HCT116 (cell line): ENCODE results near the gene KCNQ4.

Experiments used
- CEBPB ChIP-seq: IDR thresholded peaks from 2 replicates; pipeline ENCODE4 v1.6.1; 2012; ENCODE audit warnings: low read depth
- CTCF ChIP-seq, 3 experiments: fragments of 200-600 bp in 1 of 3; sonication (generic) in 1 of 3; IDR thresholded peaks in 2 of 3; conservative IDR thresholded peaks in 1 of 3; 2 replicates each; pipeline ENCODE4 v1.5.1; 2012 to 2017; ENCODE audit warnings: low read depth in 2 of 3, low read length in 2 of 3, antibody characterized with exemption in 1 of 3, borderline replicate concordance in 1 of 3, control low read depth in 1 of 3, mild to moderate bottlenecking in 1 of 3, mixed read lengths in 1 of 3, mixed run types in 1 of 3, moderate library complexity in 1 of 3; ENCODE audit not compliant: insufficient read depth in 1 of 3
- EZH2 ChIP-seq: fragments of 200-600 bp; sonication (generic); IDR thresholded peaks from 2 replicates; pipeline ENCODE4 v1.6.1; 2017; ENCODE audit warnings: antibody characterized with exemption, mixed run types
- EZH2phosphoT487 ChIP-seq: fragments of 200-600 bp; IDR thresholded peaks from 2 replicates; pipeline ENCODE4 v1.6.1; 2018; ENCODE audit warnings: antibody characterized with exemption, borderline replicate concordance
- MAX ChIP-seq: IDR thresholded peaks from 2 replicates; pipeline ENCODE4 v1.6.1; 2012
- POLR2A ChIP-seq: IDR thresholded peaks from 2 replicates; pipeline ENCODE4 v1.7.0; 2011; ENCODE audit warnings: borderline replicate concordance; ENCODE audit not compliant: insufficient read depth, insufficient read length; ENCODE audit errors: extremely low read depth

- no peak for TF ChIP-seq CEBPB
- TF ChIP-seq EZH2 = no peak
- TF ChIP-seq CTCF (IDR thresholded peaks at IDR 0.05 in 2 of 3, conservative IDR thresholded peaks at IDR 0.05 in 1 of 3; ENCODE audit: borderline replicate concordance in 1 of 3, insufficient read depth in 1 of 3, low read depth in 2 of 3, low read length in 2 of 3) = no peak
- no peak for TF ChIP-seq POLR2A
- TF ChIP-seq MAX = no peak
- TF ChIP-seq EZH2phosphoT487 = no peak
Observed at GRCh38 chr1:40829631-40830245, 46.2 kb downstream of the KCNQ4 start.
